Upper lobe of left lung (tissue), 6 donors: Measurements from ENCODE around the gene KAT6B. TPM values are rescaled to one million over a fixed set of nuclear protein-coding genes. Genes with fewer than 3 reads are reported as not detected.
A peak's percentile ranks its signal among the peaks of the same experiment; 100 is the strongest.

ENCODE experiments used
- ATAC-seq, 2 donors: fragments of 200-7000 bp; cut with Tn5 transposase; one replicate each; pipeline ENCODE4 v1.9.1; 2022; ENCODE audit warnings: mild to moderate bottlenecking in 2 of 2, moderate library complexity in 2 of 2; ENCODE audit not compliant: low FRiP score in 2 of 2
- DNase-seq, 2 donors: peaks; one replicate each; pipeline ENCODE4 v3.0.0-alpha.2; 2019 to 2020
- H3K27ac ChIP-seq, 4 donors: fragments of 200-600 bp; sonication (generic); one replicate each; pipeline ENCODE4 v1.5.1; 2016 to 2019
- H3K27me3 ChIP-seq, 4 donors: fragments of 200-600 bp; sonication (generic); one replicate each; pipeline ENCODE4 v1.5.1; 2017 to 2019
- H3K36me3 ChIP-seq, 4 donors: fragments of 200-600 bp; sonication (generic); one replicate each; pipeline ENCODE4 v1.5.1; 2016 to 2019
- H3K4me1 ChIP-seq, 4 donors: fragments of 200-600 bp; sonication (generic); one replicate each; pipeline ENCODE4 v1.5.1; 2018 to 2019
- H3K4me3 ChIP-seq, 4 donors: fragments of 200-600 bp; sonication (generic); one replicate each; pipeline ENCODE4 v1.5.1; 2017 to 2019; ENCODE audit warnings: mild to moderate bottlenecking in 2 of 4, moderate library complexity in 1 of 4
- H3K9me3 ChIP-seq, 4 donors: fragments of 200-600 bp; sonication (generic); one replicate each; pipeline ENCODE4 v1.5.1; 2018 to 2019
- EP300 ChIP-seq, 4 donors: sonication (generic); formaldehyde crosslinking; IDR thresholded peaks; one replicate each; pipeline ENCODE4 v1.5.1; 2017; ENCODE audit warnings: antibody characterized with exemption in 4 of 4, control low read depth in 2 of 4
- POLR2A ChIP-seq, 4 donors: fragments of 450-650 bp; IDR thresholded peaks; one replicate each; pipeline ENCODE4 v1.5.1; 2016 to 2017; ENCODE audit warnings: antibody characterized with exemption in 4 of 4, mild to moderate bottlenecking in 2 of 4
- POLR2AphosphoS5 ChIP-seq, 2 donors: sonication (generic); formaldehyde crosslinking; IDR thresholded peaks; one replicate each; pipeline ENCODE4 v1.5.1; 2017; ENCODE audit warnings: antibody characterized with exemption in 2 of 2
- WGBS, 2 donors: methylation state at CpG; one replicate each; pipeline ENCODE4 v1.1.5; 2017 to 2018; 5-methylcytosine and 5-hydroxymethylcytosine counted together
- total RNA-seq, 6 donors: library from RNA; depleted of rRNA in 4 of 6; stranded (reverse); fragments of >200 nt in 4 of 6; gene quantifications; one replicate each; pipeline versions ENCODE4 v1.1.0 to v1.2.1, GENCODE V29; 2016 to 2021
- TF ChIP-seq, protein P1 (sequence below), 6 experiments: fragments of 450-650 bp in 4 of 6; fragments of 200-600 bp in 2 of 6; sonication (generic) in 2 of 6; IDR thresholded peaks; one replicate each; pipeline ENCODE4 v1.5.1; 2016 to 2019; ENCODE audit warnings: antibody characterized with exemption in 6 of 6
- donor health status: DM: no; HTN: no; CAD: no; lungs with moderate emphysema.
- donor health status: DM: no; HTN: yes; CAD: no; lungs with severe emphysema.

The KAT6B gene
- total RNA-seq, 6 donors from 2014 or later: 35.2 to 78.4 (median 38.0) TPM

DNA sequence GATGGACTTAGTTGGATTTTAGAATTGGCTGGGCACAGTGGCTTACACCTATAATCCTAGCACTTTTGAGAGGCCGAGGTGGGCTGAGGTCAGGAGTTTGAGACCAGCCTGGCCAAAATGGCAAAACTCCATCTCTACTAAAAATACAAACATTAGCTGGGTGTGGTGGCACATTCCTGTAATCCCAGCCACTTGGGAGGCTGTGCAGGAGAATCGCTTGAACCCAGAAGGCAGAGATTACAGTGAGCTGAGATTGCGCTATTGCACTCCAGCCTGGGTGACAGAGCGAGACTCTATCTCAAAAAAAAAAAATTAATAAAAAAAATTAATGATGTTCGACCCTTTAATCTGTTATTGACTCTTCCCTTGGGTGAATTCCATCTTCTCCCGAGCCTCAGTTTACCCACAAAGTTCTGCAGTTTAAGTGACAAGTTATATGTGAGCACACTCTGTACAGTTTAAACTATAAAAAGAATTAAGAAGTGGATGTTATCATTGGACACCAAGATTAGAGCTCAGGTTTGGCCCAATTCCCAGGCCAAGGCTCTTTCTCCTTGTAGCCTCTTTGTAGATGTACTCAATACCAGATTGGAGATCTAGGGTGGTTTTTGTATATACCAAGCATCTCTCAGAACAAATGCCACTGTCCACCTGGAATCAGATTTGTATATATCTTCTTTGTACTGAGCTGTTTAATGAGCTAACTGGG, 15.0 kb downstream of the KAT6B start:
- Histone ChIP-seq H3K4me3 (no peak overlapping the region), H3K4me1 (peaks cover 17 to 40% (median 29%) of the 10 kb centered on the region in 4 donors), H3K27ac (peak overlapping the region in 1 of 4 donors; percentile 32), H3K27me3 (no peaks in the 10 kb centered on the region), H3K9me3 (no peaks in the 10 kb centered on the region), H3K36me3 (peaks cover 0 to 18% (median 6%) of the 10 kb centered on the region in 4 donors)
- ATAC-seq: no peak
- WGBS, 2 donors: 81 to 82% methylated on average over 6 of the region's 6 CpGs
- TF ChIP-seq EP300 (IDR thresholded peaks at IDR 0.05) (no peak), POLR2AphosphoS5 (IDR thresholded peaks at IDR 0.05) (no peak), POLR2A (IDR thresholded peaks at IDR 0.05) (no peak)
- TF ChIP-seq, protein P1, sequence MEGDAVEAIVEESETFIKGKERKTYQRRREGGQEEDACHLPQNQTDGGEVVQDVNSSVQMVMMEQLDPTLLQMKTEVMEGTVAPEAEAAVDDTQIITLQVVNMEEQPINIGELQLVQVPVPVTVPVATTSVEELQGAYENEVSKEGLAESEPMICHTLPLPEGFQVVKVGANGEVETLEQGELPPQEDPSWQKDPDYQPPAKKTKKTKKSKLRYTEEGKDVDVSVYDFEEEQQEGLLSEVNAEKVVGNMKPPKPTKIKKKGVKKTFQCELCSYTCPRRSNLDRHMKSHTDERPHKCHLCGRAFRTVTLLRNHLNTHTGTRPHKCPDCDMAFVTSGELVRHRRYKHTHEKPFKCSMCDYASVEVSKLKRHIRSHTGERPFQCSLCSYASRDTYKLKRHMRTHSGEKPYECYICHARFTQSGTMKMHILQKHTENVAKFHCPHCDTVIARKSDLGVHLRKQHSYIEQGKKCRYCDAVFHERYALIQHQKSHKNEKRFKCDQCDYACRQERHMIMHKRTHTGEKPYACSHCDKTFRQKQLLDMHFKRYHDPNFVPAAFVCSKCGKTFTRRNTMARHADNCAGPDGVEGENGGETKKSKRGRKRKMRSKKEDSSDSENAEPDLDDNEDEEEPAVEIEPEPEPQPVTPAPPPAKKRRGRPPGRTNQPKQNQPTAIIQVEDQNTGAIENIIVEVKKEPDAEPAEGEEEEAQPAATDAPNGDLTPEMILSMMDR (IDR thresholded peaks at IDR 0.05): no peak
- DNase-seq: peak in 1 of 2 donors; percentile 48

DNA sequence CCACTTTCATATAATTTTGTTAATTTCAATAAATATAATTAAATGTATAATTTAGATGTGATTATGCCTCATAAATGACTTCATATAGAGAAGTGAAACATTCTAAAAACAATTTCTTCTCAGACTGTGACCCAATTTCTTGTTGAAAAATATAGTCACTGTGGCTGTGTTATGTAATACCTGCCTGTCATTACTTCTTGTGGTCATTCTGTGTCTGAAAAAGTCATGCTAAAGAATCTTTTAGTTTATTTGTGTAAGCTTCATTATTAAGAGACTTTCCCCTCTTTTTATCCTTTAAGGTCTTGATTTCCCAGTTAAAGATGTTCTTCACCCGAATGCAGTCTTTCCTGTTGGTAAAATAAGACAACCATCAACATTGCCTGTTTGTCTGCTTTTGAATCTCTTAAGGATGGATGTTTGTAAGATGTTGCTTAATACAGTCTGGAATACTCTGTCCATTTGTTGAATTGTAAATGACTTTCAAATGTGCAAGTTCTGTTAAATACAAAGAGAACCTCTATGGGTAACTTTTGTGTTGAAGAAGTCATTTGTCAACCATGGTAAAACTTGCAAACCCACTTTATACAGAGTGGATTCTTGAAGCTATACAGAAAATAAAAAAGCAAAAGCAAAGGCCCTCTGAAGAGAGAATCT, 16.0 kb downstream of the KAT6B start:
- DNase-seq: no peak
- Histone ChIP-seq H3K9me3 (no peaks in the 10 kb centered on the region), H3K4me3 (no peak overlapping the region), H3K36me3 (peaks cover 0 to 18% (median 6%) of the 10 kb centered on the region in 4 donors), H3K4me1 (peaks cover 17 to 36% (median 26%) of the 10 kb centered on the region in 4 donors), H3K27ac (peak overlapping the region in 3 of 4 donors; percentile 11 to 72 (median 32)), H3K27me3 (no peaks in the 10 kb centered on the region)
- WGBS, 2 donors: 59 to 63% methylated on average over 1 of the region's 1 CpG
- TF ChIP-seq POLR2AphosphoS5 (IDR thresholded peaks at IDR 0.05): no peak
- no peak for TF ChIP-seq POLR2A (IDR thresholded peaks at IDR 0.05)
- no peak for TF ChIP-seq EP300 (IDR thresholded peaks at IDR 0.05)
- TF ChIP-seq, protein P1 (IDR thresholded peaks at IDR 0.05): no peak
- ATAC-seq: no peak

DNA sequence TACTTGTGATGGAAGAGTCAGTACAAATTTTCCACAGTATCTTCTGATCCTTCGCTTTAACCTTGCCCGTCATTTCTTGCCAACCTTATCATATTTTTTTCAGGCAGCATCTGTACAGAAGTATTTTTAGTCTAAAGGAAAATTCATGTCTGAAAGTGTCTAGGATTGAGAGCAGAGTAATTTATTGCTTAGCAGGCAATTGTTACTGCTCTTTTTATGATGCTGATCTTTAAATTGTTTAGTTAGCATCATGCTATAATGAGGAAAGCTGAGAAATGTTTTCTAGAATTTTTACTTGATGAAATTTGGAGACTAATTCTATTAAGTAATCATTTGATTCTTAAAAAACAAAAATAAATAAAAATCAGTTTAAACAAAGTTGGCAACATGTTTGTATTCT, 20.6 kb downstream of the KAT6B start:
- TF ChIP-seq POLR2AphosphoS5 (IDR thresholded peaks at IDR 0.05): no peak
- TF ChIP-seq EP300 (IDR thresholded peaks at IDR 0.05): no peak
- TF ChIP-seq POLR2A (IDR thresholded peaks at IDR 0.05): no peak
- TF ChIP-seq, protein P1 (IDR thresholded peaks at IDR 0.05): no peak
- Histone ChIP-seq H3K36me3 (peaks cover 0 to 16% (median 6%) of the 10 kb centered on the region in 4 donors), H3K9me3 (no peaks in the 10 kb centered on the region), H3K27ac (no peak overlapping the region), H3K4me3 (no peak overlapping the region), H3K4me1 (peaks cover 11 to 18% (median 13%) of the 10 kb centered on the region in 4 donors), H3K27me3 (no peaks in the 10 kb centered on the region)
- DNase-seq: no peak
- WGBS, 2 donors: 93% methylated on average over 2 of the region's 2 CpGs
- no peak for ATAC-seq

DNA sequence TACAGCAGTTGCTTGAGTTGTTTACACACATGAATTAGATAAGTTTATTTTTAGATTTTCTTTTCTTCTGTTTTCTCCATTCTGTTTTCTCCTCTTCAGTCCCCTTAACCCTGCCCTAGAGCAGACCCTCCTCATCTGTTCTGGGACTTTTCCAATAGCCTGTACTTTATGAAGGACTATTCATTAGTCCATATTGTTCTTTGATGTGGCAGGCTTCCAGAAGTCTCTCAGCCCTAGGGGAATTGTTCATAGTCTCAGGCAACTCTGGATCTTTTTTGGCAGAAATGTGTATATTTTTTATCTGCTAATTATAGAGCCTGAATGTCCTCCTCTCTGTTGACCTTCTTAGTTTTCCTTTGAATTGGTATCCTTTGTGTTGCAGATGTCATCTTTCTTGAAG, 25.4 kb downstream of the KAT6B start:
- TF ChIP-seq EP300 (IDR thresholded peaks at IDR 0.05) (no peak), POLR2AphosphoS5 (IDR thresholded peaks at IDR 0.05) (no peak), POLR2A (IDR thresholded peaks at IDR 0.05) (no peak)
- TF ChIP-seq, protein P1 (IDR thresholded peaks at IDR 0.05): no peak
- ATAC-seq: no peak
- DNase-seq: no peak
- no peaks in the 10 kb centered on the region for H3K9me3 ChIP-seq
- peak overlapping the region in 1 of 4 donors; percentile 22 for H3K27ac ChIP-seq
- H3K36me3 ChIP-seq: no peaks in the 10 kb centered on the region
- no peak overlapping the region for H3K4me3 ChIP-seq
- peaks cover 31 to 37% (median 34%) of the 10 kb centered on the region in 4 donors for H3K4me1 ChIP-seq
- H3K27me3 ChIP-seq: no peaks in the 10 kb centered on the region
